ENCODE measurements around the gene RAB3GAP2. TPM values are rescaled to one million over a fixed set of nuclear protein-coding genes. Genes with fewer than 3 reads are reported as not detected.
"Not testable (repeated sequence)": the region's sequence is repeated elsewhere in the genome, so short reads cannot be mapped to it uniquely, and the experiment has no call there.

Gene RAB3GAP2, protein sequence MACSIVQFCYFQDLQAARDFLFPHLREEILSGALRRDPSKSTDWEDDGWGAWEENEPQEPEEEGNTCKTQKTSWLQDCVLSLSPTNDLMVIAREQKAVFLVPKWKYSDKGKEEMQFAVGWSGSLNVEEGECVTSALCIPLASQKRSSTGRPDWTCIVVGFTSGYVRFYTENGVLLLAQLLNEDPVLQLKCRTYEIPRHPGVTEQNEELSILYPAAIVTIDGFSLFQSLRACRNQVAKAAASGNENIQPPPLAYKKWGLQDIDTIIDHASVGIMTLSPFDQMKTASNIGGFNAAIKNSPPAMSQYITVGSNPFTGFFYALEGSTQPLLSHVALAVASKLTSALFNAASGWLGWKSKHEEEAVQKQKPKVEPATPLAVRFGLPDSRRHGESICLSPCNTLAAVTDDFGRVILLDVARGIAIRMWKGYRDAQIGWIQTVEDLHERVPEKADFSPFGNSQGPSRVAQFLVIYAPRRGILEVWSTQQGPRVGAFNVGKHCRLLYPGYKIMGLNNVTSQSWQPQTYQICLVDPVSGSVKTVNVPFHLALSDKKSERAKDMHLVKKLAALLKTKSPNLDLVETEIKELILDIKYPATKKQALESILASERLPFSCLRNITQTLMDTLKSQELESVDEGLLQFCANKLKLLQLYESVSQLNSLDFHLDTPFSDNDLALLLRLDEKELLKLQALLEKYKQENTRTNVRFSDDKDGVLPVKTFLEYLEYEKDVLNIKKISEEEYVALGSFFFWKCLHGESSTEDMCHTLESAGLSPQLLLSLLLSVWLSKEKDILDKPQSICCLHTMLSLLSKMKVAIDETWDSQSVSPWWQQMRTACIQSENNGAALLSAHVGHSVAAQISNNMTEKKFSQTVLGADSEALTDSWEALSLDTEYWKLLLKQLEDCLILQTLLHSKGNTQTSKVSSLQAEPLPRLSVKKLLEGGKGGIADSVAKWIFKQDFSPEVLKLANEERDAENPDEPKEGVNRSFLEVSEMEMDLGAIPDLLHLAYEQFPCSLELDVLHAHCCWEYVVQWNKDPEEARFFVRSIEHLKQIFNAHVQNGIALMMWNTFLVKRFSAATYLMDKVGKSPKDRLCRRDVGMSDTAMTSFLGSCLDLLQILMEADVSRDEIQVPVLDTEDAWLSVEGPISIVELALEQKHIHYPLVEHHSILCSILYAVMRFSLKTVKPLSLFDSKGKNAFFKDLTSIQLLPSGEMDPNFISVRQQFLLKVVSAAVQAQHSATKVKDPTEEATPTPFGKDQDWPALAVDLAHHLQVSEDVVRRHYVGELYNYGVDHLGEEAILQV (N-terminal part only)
- total RNA-seq (2014; rRNA removed; shearing (Covaris generic)): 32.4 and 43.5 TPM in 2 replicates

DNA sequence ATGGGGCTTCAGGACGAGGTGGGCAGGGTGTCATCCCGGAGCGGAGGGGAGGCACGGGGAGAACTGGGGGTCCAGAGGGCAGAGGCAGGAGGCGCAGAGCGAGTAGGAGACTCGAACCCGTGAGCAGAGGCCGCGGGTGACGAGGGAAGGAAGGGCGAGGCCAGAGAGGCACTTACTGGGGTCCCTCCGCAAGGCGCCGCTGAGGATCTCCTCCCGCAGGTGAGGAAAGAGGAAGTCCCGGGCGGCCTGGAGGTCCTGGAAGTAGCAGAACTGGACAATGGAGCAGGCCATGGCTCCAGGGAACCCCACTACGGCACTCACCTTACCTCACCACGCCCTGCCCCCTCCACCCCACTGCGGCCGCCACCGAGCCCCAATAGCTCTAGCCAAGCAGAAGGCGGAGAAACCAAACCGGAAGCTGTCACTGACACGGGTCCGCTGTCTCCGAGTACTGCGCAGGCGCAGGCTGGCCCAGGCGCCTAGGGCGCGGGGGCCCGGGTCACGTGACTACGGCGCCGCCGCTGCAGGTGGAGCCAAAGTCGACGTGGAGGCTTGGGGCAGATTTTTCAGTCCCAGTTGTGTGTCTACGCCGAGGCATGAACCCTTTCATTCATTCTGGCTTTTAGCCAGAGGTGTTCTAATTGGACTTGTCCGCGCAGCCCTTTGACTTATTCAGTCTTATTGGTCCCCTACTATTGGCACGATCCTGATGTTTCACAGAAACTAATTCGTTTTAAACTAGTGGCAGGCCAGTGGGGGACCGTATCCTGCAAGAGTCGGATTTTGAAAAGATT, at the start of gene RAB3GAP2:
RAB3GAP2 (minus strand) TSS at position 407 of the 794 bp plus-strand sequence; CDS start at position 291, 116 bp downstream.
- H3K4me3 ChIP-seq (ENCODE audit: insufficient read depth, low read depth, low read length): peak within 1 kb of the TSS; percentile 98
- H3K27me3 ChIP-seq (ENCODE audit: control insufficient read depth, insufficient read depth, low read length): no peaks in the 10 kb centered on the region
- peak; percentile 95 for DNase-seq
- peaks cover 3% of the 10 kb centered on the region; the same call in 1 of the 2 replicates for H3K36me3 ChIP-seq (replicated peaks; ENCODE audit: control insufficient read depth, insufficient read depth, low read length)

DNA sequence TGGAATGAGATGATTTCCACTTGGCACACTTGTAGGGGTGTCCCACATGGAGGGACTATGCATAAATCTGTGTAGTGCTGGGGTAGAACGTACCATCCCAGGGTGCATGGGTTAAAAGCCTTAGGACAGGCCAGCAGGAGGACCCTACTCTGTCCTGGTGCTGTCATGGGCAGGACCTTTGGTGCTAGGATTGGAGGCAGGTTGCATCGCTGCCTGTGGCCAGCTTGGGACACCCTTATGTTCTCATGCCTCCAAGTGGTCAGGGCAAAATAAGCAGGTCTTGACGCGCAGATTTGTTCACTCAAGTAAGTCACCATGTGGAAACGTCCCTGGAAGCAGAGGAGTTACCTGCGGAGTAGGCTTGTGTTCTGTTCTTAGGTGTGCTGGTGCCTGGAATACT, 49.5 kb upstream of the RAB3GAP2 start:
- no peak for DNase-seq
- no peaks in the 10 kb centered on the region for H3K27me3 ChIP-seq (ENCODE audit: control insufficient read depth, insufficient read depth, low read length)
- H3K36me3 ChIP-seq (replicated peaks; ENCODE audit: control insufficient read depth, insufficient read depth, low read length): no peaks in the 10 kb centered on the region
- H3K4me3 ChIP-seq (ENCODE audit: insufficient read depth, low read depth, low read length): no peak overlapping the region

DNA sequence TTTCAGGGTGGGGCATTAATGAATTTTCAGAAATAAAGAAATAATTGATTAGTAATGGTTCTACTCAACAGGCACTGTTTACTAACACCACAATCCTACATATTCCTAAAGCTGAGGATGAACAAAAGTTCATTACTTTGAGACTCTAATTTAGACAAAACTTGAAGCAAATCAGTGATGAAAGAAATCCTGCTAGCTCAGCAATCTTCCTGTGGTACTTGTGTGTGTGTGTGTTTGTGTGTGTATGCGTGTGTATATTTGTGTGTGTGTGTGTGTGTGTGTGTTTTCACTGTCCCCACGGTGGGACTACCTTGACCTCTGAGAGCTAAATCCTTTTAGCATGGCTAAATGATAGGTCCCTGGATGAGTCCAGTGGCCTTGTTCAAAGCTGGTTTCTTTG, 48.5 kb upstream of the RAB3GAP2 start:
- H3K36me3 ChIP-seq (replicated peaks; ENCODE audit: control insufficient read depth, insufficient read depth, low read length): no peaks in the 10 kb centered on the region
- no peaks in the 10 kb centered on the region for H3K27me3 ChIP-seq (ENCODE audit: control insufficient read depth, insufficient read depth, low read length)
- no peak for DNase-seq
- no peak overlapping the region for H3K4me3 ChIP-seq (ENCODE audit: insufficient read depth, low read depth, low read length)

DNA sequence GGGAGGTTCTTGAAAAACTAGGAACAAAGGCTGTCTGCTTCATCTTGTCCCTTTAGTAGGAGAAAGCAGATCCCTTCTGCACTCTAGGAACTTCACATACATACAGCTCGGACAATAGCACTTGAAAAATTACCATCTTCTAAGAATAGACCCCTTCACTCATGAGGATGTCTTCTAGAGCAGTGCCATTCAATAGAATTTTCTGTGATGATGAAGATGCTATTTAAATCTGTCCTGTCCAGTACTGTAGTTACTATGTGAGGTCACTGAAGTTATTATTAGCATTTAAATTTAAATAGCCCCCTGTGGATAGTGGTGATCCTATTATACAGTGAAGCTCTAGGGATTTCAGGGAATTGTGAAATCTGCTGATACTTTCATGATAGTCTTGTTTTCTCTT, 46.4 kb upstream of the RAB3GAP2 start:
- DNase-seq: no peak
- Histone ChIP-seq H3K4me3 (ENCODE audit: insufficient read depth, low read depth, low read length) (no peak overlapping the region), H3K27me3 (ENCODE audit: control insufficient read depth, insufficient read depth, low read length) (no peaks in the 10 kb centered on the region)

DNA sequence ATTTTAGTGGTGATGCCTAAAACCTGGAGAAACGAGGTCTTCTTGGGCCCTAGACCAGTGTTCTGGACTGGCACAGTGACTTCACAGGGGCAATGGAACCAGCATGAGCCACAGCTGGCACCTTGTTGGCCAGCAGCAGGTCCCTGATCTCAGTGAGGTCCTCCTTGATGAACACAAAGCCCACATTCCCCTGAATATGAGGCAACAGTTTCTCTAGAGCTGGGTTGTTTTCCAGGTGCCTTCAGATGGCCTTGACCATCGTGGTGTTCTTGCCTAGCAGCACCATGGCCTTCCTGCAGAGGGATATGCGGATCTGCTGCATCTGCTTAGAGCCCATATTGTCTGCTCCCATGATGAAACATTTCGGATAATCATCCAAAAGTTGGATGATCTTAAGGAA, 44.9 kb upstream of the RAB3GAP2 start:
- no peak overlapping the region for H3K4me3 ChIP-seq (ENCODE audit: insufficient read depth, low read depth, low read length)
- H3K27me3 ChIP-seq (ENCODE audit: control insufficient read depth, insufficient read depth, low read length): no peaks in the 10 kb centered on the region
- DNase-seq: no peak
- no peaks in the 10 kb centered on the region for H3K36me3 ChIP-seq (replicated peaks; ENCODE audit: control insufficient read depth, insufficient read depth, low read length)

More for the DNA sequence above, 46.4 kb upstream of the RAB3GAP2 start:
- no peaks in the 10 kb centered on the region for H3K36me3 ChIP-seq (replicated peaks; ENCODE audit: control insufficient read depth, insufficient read depth, low read length)

DNA sequence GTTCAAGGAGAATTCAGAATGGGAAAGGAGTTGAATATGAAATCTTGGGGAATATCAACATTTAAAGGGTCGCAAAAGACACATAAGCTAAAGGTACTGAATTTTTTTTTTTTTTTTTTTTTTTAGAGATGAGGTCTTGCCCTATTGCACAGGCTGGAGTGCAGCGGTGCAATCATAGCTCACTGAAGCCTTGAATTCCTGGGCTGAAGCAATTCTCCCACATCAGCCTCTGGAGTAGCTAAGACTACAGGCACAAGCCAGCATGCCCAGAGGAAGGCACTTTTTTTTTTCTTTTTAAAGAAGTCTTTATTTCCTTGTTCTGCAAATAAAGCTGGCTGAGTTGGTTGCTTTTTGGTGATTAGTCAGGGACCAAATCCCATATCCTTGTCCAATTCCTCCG, 44.1 kb upstream of the RAB3GAP2 start:
- H3K27me3 ChIP-seq (ENCODE audit: control insufficient read depth, insufficient read depth, low read length): no peaks in the 10 kb centered on the region

DNA sequence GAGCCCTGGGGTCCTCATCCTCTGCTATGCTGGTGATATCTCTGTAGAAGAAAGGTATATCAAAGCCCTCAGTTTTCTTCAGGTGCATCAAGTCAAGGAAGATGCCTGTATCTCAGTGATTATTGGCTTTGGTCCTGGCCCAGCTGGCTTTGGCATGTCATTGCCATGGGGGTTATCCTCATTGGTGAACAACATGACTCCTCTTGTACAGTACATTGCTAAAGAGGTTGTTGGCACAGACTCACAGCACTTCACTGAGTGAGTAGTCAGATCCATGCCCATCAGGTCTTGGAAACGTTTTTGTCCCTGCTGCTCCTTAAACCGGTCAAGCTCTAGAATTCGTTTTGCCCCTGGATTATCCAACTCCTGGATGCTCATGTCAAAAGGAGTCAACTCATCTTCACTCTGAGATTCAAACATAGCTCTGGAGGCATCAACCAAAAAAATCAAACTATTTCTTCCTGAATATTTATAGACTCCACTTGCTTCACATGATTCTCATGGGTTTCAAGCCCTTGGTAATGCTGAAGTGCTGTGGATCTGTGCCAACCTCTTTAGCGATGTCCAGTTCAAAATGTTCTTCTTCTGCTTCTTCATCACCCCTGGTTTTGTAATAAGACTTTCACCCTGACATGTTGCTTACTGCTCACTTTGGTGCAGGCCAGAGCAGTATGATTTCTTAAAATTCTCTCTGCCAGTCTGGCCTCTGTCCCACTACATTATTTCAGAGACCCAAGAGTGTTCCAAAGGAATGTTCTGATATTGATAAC, 43.0 kb upstream of the RAB3GAP2 start:
- no peaks in the 10 kb centered on the region for H3K36me3 ChIP-seq (replicated peaks; ENCODE audit: control insufficient read depth, insufficient read depth, low read length)
- H3K27me3 ChIP-seq (ENCODE audit: control insufficient read depth, insufficient read depth, low read length): no peaks in the 10 kb centered on the region

More for the DNA sequence above, 44.1 kb upstream of the RAB3GAP2 start:
- no peak for DNase-seq
- no peak overlapping the region for H3K4me3 ChIP-seq (ENCODE audit: insufficient read depth, low read depth, low read length)
- no peaks in the 10 kb centered on the region for H3K36me3 ChIP-seq (replicated peaks; ENCODE audit: control insufficient read depth, insufficient read depth, low read length)

DNA sequence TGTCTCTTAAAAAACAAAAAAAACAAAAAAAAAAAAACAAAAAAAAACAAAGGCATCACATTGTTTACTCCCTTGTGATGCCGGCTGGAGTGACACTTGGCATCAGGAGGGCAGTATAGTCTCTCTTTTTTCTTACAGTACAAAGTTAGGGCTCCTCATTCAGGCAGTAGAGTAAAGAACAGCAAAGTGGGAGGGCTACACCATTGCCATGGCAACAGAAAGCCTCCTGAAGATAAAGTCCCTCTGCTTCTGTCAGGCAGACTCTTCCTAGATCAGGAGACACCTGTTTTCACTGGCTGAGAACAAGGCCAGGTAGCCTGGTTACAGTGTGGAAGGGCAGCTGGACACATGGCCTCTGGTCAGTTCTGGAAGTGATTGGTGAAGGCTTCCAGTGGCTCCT, 41.3 kb upstream of the RAB3GAP2 start:
- no peaks in the 10 kb centered on the region for H3K36me3 ChIP-seq (replicated peaks; ENCODE audit: control insufficient read depth, insufficient read depth, low read length)
- no peak for DNase-seq
- H3K27me3 ChIP-seq (ENCODE audit: control insufficient read depth, insufficient read depth, low read length): no peaks in the 10 kb centered on the region
- no peak overlapping the region for H3K4me3 ChIP-seq (ENCODE audit: insufficient read depth, low read depth, low read length)

More for the DNA sequence above, 43.0 kb upstream of the RAB3GAP2 start:
- no peak for DNase-seq
- H3K4me3 ChIP-seq (ENCODE audit: insufficient read depth, low read depth, low read length): no peak overlapping the region

DNA sequence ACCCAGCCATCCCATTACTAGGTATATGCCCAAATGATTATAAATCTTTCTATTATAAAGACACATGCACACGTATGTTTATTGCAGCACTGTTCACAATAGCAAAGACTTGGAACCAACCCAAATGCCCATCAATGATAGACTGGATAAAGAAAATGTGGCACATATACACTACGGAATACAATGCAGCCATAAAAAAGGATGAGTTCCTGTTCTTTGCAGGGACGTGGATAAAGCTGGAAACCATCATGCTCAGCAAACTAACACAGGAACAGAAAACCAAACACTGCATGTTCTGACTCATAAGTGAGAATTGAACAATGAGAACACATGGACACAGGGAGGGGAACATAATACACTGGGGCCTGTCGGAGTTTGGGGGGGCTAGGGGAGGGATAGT, 37.9 kb upstream of the RAB3GAP2 start:
- not testable (repeated sequence) for H3K4me3 ChIP-seq (ENCODE audit: insufficient read depth, low read depth, low read length); DNase-seq; H3K27me3 ChIP-seq (ENCODE audit: control insufficient read depth, insufficient read depth, low read length); H3K36me3 ChIP-seq (replicated peaks; ENCODE audit: control insufficient read depth, insufficient read depth, low read length)

DNA sequence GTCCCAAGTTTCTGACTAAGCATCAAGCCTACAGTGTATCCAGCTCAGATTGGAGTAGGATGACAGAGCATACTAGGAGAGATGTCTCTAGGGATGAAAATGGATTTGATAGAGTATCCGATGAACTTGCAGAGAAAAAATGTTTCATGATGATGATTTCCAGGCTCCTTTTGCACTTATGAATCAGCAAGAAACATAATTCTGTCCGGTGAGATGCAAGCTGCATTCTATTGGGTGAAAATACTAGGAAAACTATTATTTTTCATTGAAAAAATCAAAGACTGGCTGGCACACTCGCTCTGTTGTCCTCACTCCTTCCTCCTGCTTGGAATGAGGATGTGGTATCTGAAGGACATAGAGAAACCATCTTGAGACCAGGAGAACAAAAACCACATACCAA, 35.4 kb upstream of the RAB3GAP2 start:
- H3K4me3 ChIP-seq (ENCODE audit: insufficient read depth, low read depth, low read length): no peak overlapping the region
- no peak for DNase-seq
- no peaks in the 10 kb centered on the region for H3K36me3 ChIP-seq (replicated peaks; ENCODE audit: control insufficient read depth, insufficient read depth, low read length)
- no peaks in the 10 kb centered on the region for H3K27me3 ChIP-seq (ENCODE audit: control insufficient read depth, insufficient read depth, low read length)

DNA sequence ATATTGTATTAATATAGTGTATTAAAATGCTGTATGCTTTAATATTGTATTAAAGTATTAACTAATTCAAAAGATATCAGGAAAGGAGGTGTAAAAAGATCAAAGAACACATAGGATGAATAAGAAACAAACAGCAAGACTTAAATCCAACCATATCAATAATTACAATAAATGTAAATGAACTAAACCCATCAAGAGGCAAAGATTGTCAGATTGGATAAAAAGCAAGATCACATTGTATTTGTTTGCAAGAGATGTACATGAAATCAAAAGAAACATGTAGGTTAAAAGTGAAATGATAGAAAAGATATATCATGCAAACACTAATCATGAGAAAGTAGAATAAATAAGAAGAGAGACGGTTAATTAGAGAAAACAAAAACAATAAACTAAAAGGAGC, 34.1 kb upstream of the RAB3GAP2 start:
- no peaks in the 10 kb centered on the region for H3K36me3 ChIP-seq (replicated peaks; ENCODE audit: control insufficient read depth, insufficient read depth, low read length)
- H3K27me3 ChIP-seq (ENCODE audit: control insufficient read depth, insufficient read depth, low read length): no peaks in the 10 kb centered on the region
- H3K4me3 ChIP-seq (ENCODE audit: insufficient read depth, low read depth, low read length): no peak overlapping the region
- DNase-seq: no peak

DNA sequence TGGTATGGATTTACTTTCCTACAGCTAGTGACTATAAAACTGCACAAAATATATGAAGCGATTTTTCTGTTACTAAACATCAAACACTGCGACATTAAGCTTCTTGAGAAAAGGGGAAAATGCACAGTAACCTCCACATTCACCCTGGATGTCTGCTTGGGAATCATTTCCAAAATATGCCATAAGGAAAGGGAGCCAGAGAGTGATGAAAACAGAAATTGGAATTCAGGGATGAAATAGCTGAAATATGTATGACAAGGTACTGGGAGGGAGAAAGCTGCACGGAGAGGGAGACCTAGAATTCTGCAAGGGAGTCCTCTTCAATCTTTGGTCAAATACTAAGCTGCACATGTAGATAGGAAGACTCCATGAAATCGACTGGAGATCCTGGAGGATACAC, 31.6 kb upstream of the RAB3GAP2 start:
- no peak for DNase-seq
- Histone ChIP-seq H3K4me3 (ENCODE audit: insufficient read depth, low read depth, low read length) (no peak overlapping the region), H3K36me3 (replicated peaks; ENCODE audit: control insufficient read depth, insufficient read depth, low read length) (no peaks in the 10 kb centered on the region), H3K27me3 (ENCODE audit: control insufficient read depth, insufficient read depth, low read length) (no peaks in the 10 kb centered on the region)

DNA sequence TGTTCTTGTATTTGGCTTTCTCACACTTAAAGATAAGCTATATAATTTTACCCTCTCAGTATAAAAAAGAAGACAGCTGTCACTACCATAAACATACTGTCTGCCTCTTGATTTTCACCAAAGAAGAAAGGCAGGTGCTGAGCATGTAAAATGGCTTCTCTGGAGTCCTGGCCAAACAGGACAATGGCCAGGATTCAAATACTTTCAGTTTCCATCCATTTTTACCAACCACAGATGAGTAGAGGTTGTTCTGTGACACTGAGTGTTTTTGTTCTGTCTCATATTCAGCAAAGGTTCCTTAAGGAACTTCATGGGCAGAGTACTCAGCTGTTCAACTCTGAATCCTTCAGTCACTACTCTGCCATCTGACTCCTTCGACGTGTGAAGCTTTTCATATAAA, 29.4 kb upstream of the RAB3GAP2 start:
- H3K27me3 ChIP-seq (ENCODE audit: control insufficient read depth, insufficient read depth, low read length): no peaks in the 10 kb centered on the region
- DNase-seq: no peak
- H3K4me3 ChIP-seq (ENCODE audit: insufficient read depth, low read depth, low read length): no peak overlapping the region
- H3K36me3 ChIP-seq (replicated peaks; ENCODE audit: control insufficient read depth, insufficient read depth, low read length): no peaks in the 10 kb centered on the region
